GM23338 (cell line): ENCODE data around the gene P4HA1. TPM values are rescaled to one million over a fixed set of nuclear protein-coding genes. Genes with fewer than 3 reads are reported as not detected.

Experiments
- ATAC-seq: fragments of 200-7000 bp; cut with Tn5 transposase; 3 replicates; pipeline ENCODE4 v1.9.1; 2020
- DNase-seq: peaks from one replicate; pipeline ENCODE4 v3.0.0-alpha.2; 2015; ENCODE audit warnings: low spot score
- H2AFZ ChIP-seq: fragments of 200-600 bp; sonication (generic); 2 replicates; pipeline ENCODE4 v1.8.0; 2016; ENCODE audit warnings: antibody characterized with exemption, mild to moderate bottlenecking, moderate library complexity
- H3F3A ChIP-seq: fragments of 200-600 bp; sonication (generic); replicated peaks from 2 replicates; pipeline ENCODE4 v1.8.0; 2017; ENCODE audit warnings: antibody characterized with exemption, mixed run types, low read depth
- H3K27ac ChIP-seq: fragments of 200-600 bp; sonication (generic); 2 replicates; pipeline ENCODE4 v1.6.1; 2016; ENCODE audit warnings: low read depth
- H3K27me3 ChIP-seq: fragments of 200-600 bp; sonication (generic); 2 replicates; pipeline ENCODE4 v1.8.0; 2016; ENCODE audit warnings: mild to moderate bottlenecking, mixed run types, moderate library complexity; ENCODE audit not compliant: insufficient read depth
- H3K36me3 ChIP-seq: fragments of 200-600 bp; sonication (generic); 2 replicates; pipeline ENCODE4 v1.8.0; 2016; ENCODE audit warnings: mild to moderate bottlenecking; ENCODE audit not compliant: insufficient read depth
- H3K4me1 ChIP-seq: fragments of 200-600 bp; sonication (generic); 2 replicates; pipeline ENCODE4 v1.8.0; 2016; ENCODE audit warnings: mild to moderate bottlenecking, moderate library complexity; ENCODE audit not compliant: insufficient read depth
- H3K4me2 ChIP-seq: fragments of 200-600 bp; sonication (generic); 2 replicates; pipeline ENCODE4 v1.7.1; 2017; ENCODE audit warnings: mixed run types
- H3K4me3 ChIP-seq: fragments of 200-600 bp; sonication (generic); 2 replicates; pipeline ENCODE4 v1.6.1; 2016; ENCODE audit warnings: mixed run types
- H3K79me2 ChIP-seq: fragments of 200-600 bp; sonication (generic); replicated peaks from 2 replicates; pipeline ENCODE4 v1.8.0; 2017; ENCODE audit warnings: mild to moderate bottlenecking; ENCODE audit not compliant: insufficient read depth
- H3K9me2 ChIP-seq: fragments of 200-600 bp; sonication (generic); 2 replicates; pipeline ENCODE4 v1.8.0; 2017; ENCODE audit not compliant: insufficient read depth
- H4K20me1 ChIP-seq: fragments of 200-600 bp; sonication (generic); replicated peaks from 2 replicates; pipeline ENCODE4 v1.8.0; 2017; ENCODE audit warnings: mild to moderate bottlenecking; ENCODE audit not compliant: insufficient read depth
- H3K27ac Mint-ChIP-seq: 2 replicates; pipeline ENCODE4 v1.8.0; 2020; ENCODE audit warnings: inconsistent platforms, mild to moderate bottlenecking, moderate library complexity, mixed read lengths
- H3K27me3 Mint-ChIP-seq: 3 replicates; pipeline ENCODE4 v1.8.0; 2022; ENCODE audit warnings: low read depth, mild to moderate bottlenecking, moderate library complexity, mixed read lengths, inconsistent platforms; ENCODE audit not compliant: insufficient read depth, poor library complexity
- H3K36me3 Mint-ChIP-seq: 3 replicates; pipeline ENCODE4 v1.8.0; 2021; ENCODE audit warnings: low read depth, mild to moderate bottlenecking, inconsistent platforms, moderate library complexity, mixed read lengths
- H3K4me1 Mint-ChIP-seq: 3 replicates; pipeline ENCODE4 v1.8.0; 2020; ENCODE audit warnings: mild to moderate bottlenecking, inconsistent platforms, mixed read lengths
- H3K4me3 Mint-ChIP-seq: 3 replicates; pipeline ENCODE4 v1.8.0; 2021; ENCODE audit warnings: moderate library complexity, mild to moderate bottlenecking, inconsistent platforms, mixed read lengths
- H3K9me3 Mint-ChIP-seq: 3 replicates; pipeline ENCODE4 v1.8.0; 2020; ENCODE audit warnings: moderate library complexity, mild to moderate bottlenecking, inconsistent platforms, mixed read lengths
- CTCF ChIP-seq, 2 experiments: fragments of 200-600 bp in 1 of 2; sonication (generic) in 1 of 2; conservative IDR thresholded peaks; 2 replicates each; pipeline versions ENCODE4 v1.5.1 to v1.6.1; 2016 to 2017; ENCODE audit warnings: antibody characterized with exemption in 2 of 2, low read depth in 2 of 2, mild to moderate bottlenecking in 2 of 2, moderate library complexity in 1 of 2
- EZH2 ChIP-seq: fragments of 200-600 bp; sonication (generic); IDR thresholded peaks from one replicate; pipeline ENCODE4 v1.8.0; 2017; ENCODE audit warnings: antibody characterized with exemption, mild to moderate bottlenecking, low read depth; ENCODE audit not compliant: unreplicated experiment
- NANOG ChIP-seq: IDR thresholded peaks from 2 replicates; pipeline ENCODE4 v1.6.1; 2016; ENCODE audit warnings: antibody characterized with exemption, borderline replicate concordance
- POLR2AphosphoS5 ChIP-seq: IDR thresholded peaks from 2 replicates; pipeline ENCODE4 v1.6.1; 2016; ENCODE audit warnings: antibody characterized with exemption, low read depth
- STAT1 ChIP-seq: IDR thresholded peaks from one replicate; pipeline ENCODE4 v1.6.1; 2016; ENCODE audit warnings: antibody characterized with exemption; ENCODE audit not compliant: unreplicated experiment
- ZNF114 ChIP-seq: fragments of 250-450 bp; sonication (Bioruptor Pico); IDR thresholded peaks from 2 replicates; pipeline ENCODE4 v1.5.0; 2020; ENCODE audit warnings: mild to moderate bottlenecking, moderate library complexity
- ZNF331 ChIP-seq: fragments of 250-450 bp; sonication (Bioruptor Pico); IDR thresholded peaks from 2 replicates; pipeline ENCODE4 v1.5.0; 2020; ENCODE audit warnings: low read depth, mild to moderate bottlenecking, moderate library complexity
- ZNF462 ChIP-seq: fragments of 250-450 bp; sonication (Bioruptor Pico); IDR thresholded peaks from 2 replicates; pipeline ENCODE4 v1.5.0; 2020; ENCODE audit warnings: mild to moderate bottlenecking, moderate library complexity
- polyA plus RNA-seq: library from polyadenylated mRNA; unstranded; fragments of >200 nt; fragmentation: Nextera tagmentation; extraction: Ambion mirVana; gene quantifications from 2 replicates; pipeline ENCODE4 v1.2.1, GENCODE V29; 2016
- total RNA-seq: library from RNA; depleted of rRNA; stranded (reverse); fragments of >200 nt; shearing (Covaris generic); gene quantifications from 2 replicates; pipeline ENCODE4 v1.2.3, GENCODE V29; 2014

P4HA1 gene
- total and polyA plus RNA-seq, 2 experiments from 2014 or later: 26.4 to 27.1 TPM

- TF ChIP-seq ZNF462 (CRISPR knock-in tag): no peak
- no peak for TF ChIP-seq ZNF331 (CRISPR knock-in tag)
- no peak for TF ChIP-seq STAT1
- TF ChIP-seq CTCF (conservative IDR thresholded peaks at IDR 0.05; ENCODE audit: low read depth in 2 of 2): no peak
Measured at GRCh38 chr10:73058057-73058591, 38.5 kb downstream of the P4HA1 start (continued).

- H2AFZ ChIP-seq: no peak overlapping the region
- H3F3A ChIP-seq: no peaks in the 10 kb centered on the region
- ATAC-seq: no peak
- H3K4me1 ChIP-seq: no peaks in the 10 kb centered on the region
- no peaks in the 10 kb centered on the region for H3K36me3 ChIP-seq
- no peaks in the 10 kb centered on the region for H3K79me2 ChIP-seq
- Mint-ChIP-seq H3K4me1 (no peaks in the 10 kb centered on the region), H3K4me3 (no peak overlapping the region), H3K9me3 (no peaks in the 10 kb centered on the region), H3K36me3 (peaks cover 8% of the 10 kb centered on the region; the same call in 1 of the 3 replicates), H3K27ac (no peak overlapping the region), H3K27me3 (no peaks in the 10 kb centered on the region)
- DNase-seq: no peak
- no peak overlapping the region for H3K27ac ChIP-seq
- H3K27me3 ChIP-seq: no peaks in the 10 kb centered on the region
- H4K20me1 ChIP-seq: no peaks in the 10 kb centered on the region; the same call in 1 of the 2 replicates
- H3K4me2 ChIP-seq: no peak overlapping the region
- no peaks in the 10 kb centered on the region for H3K9me2 ChIP-seq
- no peak overlapping the region for H3K4me3 ChIP-seq
- no peak for TF ChIP-seq NANOG
- no peak for TF ChIP-seq POLR2AphosphoS5
- no peak for TF ChIP-seq EZH2
- TF ChIP-seq ZNF114 (CRISPR knock-in tag): no peak
- no peak for TF ChIP-seq CTCF (conservative IDR thresholded peaks at IDR 0.05; ENCODE audit: low read depth in 2 of 2)
Measured at GRCh38 chr10:73054286-73054685, 42.4 kb downstream of the P4HA1 start.
